CD14-positive monocyte (primary cell): Measurements from ENCODE around the gene TMEM141. TPM values are rescaled to one million over a fixed set of nuclear protein-coding genes. Genes with fewer than 3 reads are reported as not detected.

Experiments used
- DNase-seq, 3 donors: peaks; one replicate each; pipeline ENCODE4 v3.0.0-alpha.2; 2011 to 2022
- H2AFZ ChIP-seq: 2 replicates; pipeline ENCODE4 v1.6.0; 2012; ENCODE audit warnings: mild to moderate bottlenecking, low read depth, low read length, inconsistent platforms; ENCODE audit not compliant: insufficient read depth, poor library complexity, severe bottlenecking
- H3K27ac ChIP-seq, 2 donors: 1 replicate in 1 of 2; 2 replicates in 1 of 2; pipeline ENCODE4 v1.5.1; 2012 to 2013; ENCODE audit warnings: low read length in 2 of 2, control low read depth in 1 of 2, inconsistent platforms in 1 of 2, low read depth in 1 of 2, mild to moderate bottlenecking in 1 of 2
- H3K27me3 ChIP-seq, 2 donors: one replicate each; pipeline versions ENCODE4 v1.6.0 to v1.6.1; 2011 to 2013; ENCODE audit warnings: low read length in 2 of 2; ENCODE audit not compliant: control insufficient read depth in 2 of 2, insufficient read depth in 2 of 2
- H3K36me3 ChIP-seq, 2 donors: replicated peaks in 1 of 2; 1 replicate in 1 of 2; 2 replicates in 1 of 2; pipeline versions ENCODE4 v1.5.1 to v1.6.1; 2012 to 2013; ENCODE audit warnings: low read length in 2 of 2, control low read depth in 1 of 2, inconsistent platforms in 1 of 2, mild to moderate bottlenecking in 1 of 2; ENCODE audit not compliant: insufficient read depth in 2 of 2, control insufficient read depth in 1 of 2
- H3K4me1 ChIP-seq, 2 donors: 1 replicate in 1 of 2; 2 replicates in 1 of 2; pipeline versions ENCODE4 v1.5.1 to v1.6.1; 2012 to 2013; ENCODE audit warnings: low read length in 2 of 2, control low read depth in 1 of 2, inconsistent platforms in 1 of 2, mild to moderate bottlenecking in 1 of 2, moderate library complexity in 1 of 2; ENCODE audit not compliant: insufficient read depth in 2 of 2, control insufficient read depth in 1 of 2
- H3K4me2 ChIP-seq: replicated peaks from 2 replicates; pipeline ENCODE3; 2012; ENCODE audit warnings: low read length, moderate library complexity, mild to moderate bottlenecking; ENCODE audit not compliant: poor library complexity, severe bottlenecking; ENCODE audit errors: extremely low read depth
- H3K4me3 ChIP-seq, 3 experiments: fragments of 200-600 bp in 1 of 3; sonication (generic) in 1 of 3; replicated peaks in 1 of 3; 1 replicate in 2 of 3; 2 replicates in 1 of 3; pipeline ENCODE4 v1.5.1; 2011 to 2013; ENCODE audit warnings: low read length in 3 of 3, mild to moderate bottlenecking in 3 of 3, control low read depth in 2 of 3, low read depth in 2 of 3, inconsistent platforms in 1 of 3, moderate library complexity in 1 of 3
- H3K79me2 ChIP-seq: 2 replicates; pipeline ENCODE4 v1.6.0; 2012; ENCODE audit warnings: mild to moderate bottlenecking, control low read depth, inconsistent platforms, low read length, moderate library complexity; ENCODE audit not compliant: insufficient read depth
- H3K9ac ChIP-seq: 2 replicates; pipeline ENCODE4 v1.6.0; 2017; ENCODE audit warnings: low read length, mild to moderate bottlenecking; ENCODE audit not compliant: insufficient read depth, poor library complexity, severe bottlenecking
- H3K9me3 ChIP-seq, 2 donors: replicated peaks in 1 of 2; 1 replicate in 1 of 2; 2 replicates in 1 of 2; pipeline versions ENCODE4 v1.5.1 to v1.6.1; 2012 to 2013; ENCODE audit warnings: low read length in 2 of 2, control low read depth in 1 of 2; ENCODE audit not compliant: control insufficient read depth in 1 of 2, insufficient read depth in 1 of 2
- H4K20me1 ChIP-seq: 2 replicates; pipeline ENCODE4 v1.6.0; 2012; ENCODE audit warnings: mild to moderate bottlenecking, low read length, control low read depth, moderate library complexity; ENCODE audit not compliant: insufficient read depth
- H3K27ac Mint-ChIP-seq, 7 donors: one replicate each; pipeline ENCODE4 v1.8.0; 2020; ENCODE audit warnings: mild to moderate bottlenecking in 7 of 7, mixed read lengths in 7 of 7, moderate library complexity in 6 of 7, inconsistent platforms in 2 of 7
- H3K27me3 Mint-ChIP-seq, 3 donors: one replicate each; pipeline ENCODE4 v1.8.0; 2021 to 2022; ENCODE audit warnings: low read depth in 3 of 3, mild to moderate bottlenecking in 3 of 3, mixed read lengths in 3 of 3, moderate library complexity in 3 of 3, inconsistent platforms in 1 of 3
- H3K36me3 Mint-ChIP-seq, 2 donors: one replicate each; pipeline ENCODE4 v1.8.0; 2020; ENCODE audit warnings: mixed read lengths in 2 of 2, inconsistent platforms in 1 of 2, mild to moderate bottlenecking in 1 of 2
- H3K4me1 Mint-ChIP-seq: one replicate; pipeline ENCODE4 v1.8.0; 2020; ENCODE audit warnings: mild to moderate bottlenecking, mixed read lengths
- H3K4me3 Mint-ChIP-seq, 2 donors: one replicate each; pipeline ENCODE4 v1.8.0; 2020; ENCODE audit warnings: mild to moderate bottlenecking in 2 of 2, mixed read lengths in 2 of 2, moderate library complexity in 1 of 2
- H3K9me3 Mint-ChIP-seq, 7 donors: one replicate each; pipeline ENCODE4 v1.8.0; 2020 to 2022; ENCODE audit warnings: mixed read lengths in 7 of 7, mild to moderate bottlenecking in 6 of 7, moderate library complexity in 6 of 7, inconsistent platforms in 2 of 7
- WGBS: methylation state at CpG from one replicate; pipeline ENCODE4 v1.1.5; 2013; ENCODE audit warnings: missing lambda C conversion rate; ENCODE audit not compliant: insufficient coverage; 5-methylcytosine and 5-hydroxymethylcytosine counted together
- intact Hi-C, 2 donors: fragments of 100-400 bp; cut with micrococcal nuclease; formaldehyde crosslinking; loops; one replicate each; pipeline versions ENCODE4 v1.15.0 to v1.15.1; 2023
- polyA plus RNA-seq, 3 donors: library from polyadenylated mRNA; depleted of rRNA in 1 of 3; unstranded in 2 of 3; stranded (reverse) in 1 of 3; fragments of 300-500 nt in 2 of 3; fragments of >200 nt in 1 of 3; fragmentation: Illumina TruSeq in 2 of 3; gene quantifications; 1 replicate in 2 of 3; 2 replicates in 1 of 3; pipeline ENCODE4 v1.2.3, GENCODE V29; 2012 to 2021
- TF ChIP-seq, protein P1 (sequence below): fragments of 200-600 bp; IDR thresholded peaks from one replicate; pipeline ENCODE4 v1.8.0; 2022; ENCODE audit warnings: antibody characterized with exemption, mild to moderate bottlenecking

TMEM141 gene
- polyA plus RNA-seq, 3 donors: 33.1 to 47.2 (median 39.2) TPM

DNA sequence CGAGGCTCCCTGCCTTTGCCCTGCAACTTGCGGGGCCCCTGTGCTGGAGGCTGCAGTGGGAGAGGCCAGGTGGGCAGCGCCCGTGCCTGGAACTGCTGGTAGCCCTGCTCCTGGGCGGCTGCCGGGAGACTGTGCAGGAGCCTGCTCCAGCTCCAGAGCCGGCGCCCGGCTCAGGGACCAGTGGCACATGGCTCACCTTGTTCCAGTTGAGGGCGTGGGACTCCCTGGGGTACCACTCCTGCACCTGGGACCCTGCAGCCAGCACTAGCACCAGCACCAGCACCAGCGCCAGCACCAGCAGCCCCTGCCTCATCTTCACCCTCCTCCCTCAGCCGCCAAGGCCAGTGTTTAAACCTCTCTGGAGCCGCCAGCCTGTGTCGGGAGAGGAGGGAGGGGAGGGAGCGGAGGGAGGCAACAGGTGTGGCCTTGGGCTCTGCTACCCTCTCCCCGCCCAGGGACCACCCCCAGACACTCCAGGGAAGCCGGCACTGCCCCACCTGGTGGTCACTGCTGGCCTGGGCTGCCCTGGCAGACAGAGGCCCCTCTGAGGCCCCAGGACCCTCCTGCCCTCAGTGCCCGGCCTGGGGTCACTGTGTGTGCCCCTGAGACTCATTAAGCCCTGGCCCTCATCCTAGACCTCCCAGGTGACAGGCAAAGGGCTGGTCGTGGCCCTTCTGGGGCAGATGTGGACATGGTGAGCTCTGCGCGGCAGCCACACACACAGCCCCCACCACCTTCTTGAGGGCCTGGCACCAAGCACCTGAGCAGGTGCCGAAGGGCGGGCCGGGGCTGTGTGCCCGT lies 48.4 kb upstream of the TMEM141 start, which contains the start of gene LCN10:
Gene LCN10 (minus strand): TSS at position 350 of the 801 bp plus-strand sequence. CDS start 37 bp downstream, at position 313.
- intact Hi-C loops: no loop called here
- no peak within 1 kb of the TSS for H3K4me3 ChIP-seq
- no peaks in the 10 kb centered on the region for H3K4me1 ChIP-seq
- 73% methylated on average over 12 of the region's 25 CpGs for WGBS
- H3K27me3 Mint-ChIP-seq: peaks cover 16 to 51% (median 38%) of the 10 kb centered on the region in 3 donors
- no peak within 1 kb of the TSS for H3K9ac ChIP-seq
- H3K79me2 ChIP-seq: no peaks in the 10 kb centered on the region
- TF ChIP-seq, protein P1, sequence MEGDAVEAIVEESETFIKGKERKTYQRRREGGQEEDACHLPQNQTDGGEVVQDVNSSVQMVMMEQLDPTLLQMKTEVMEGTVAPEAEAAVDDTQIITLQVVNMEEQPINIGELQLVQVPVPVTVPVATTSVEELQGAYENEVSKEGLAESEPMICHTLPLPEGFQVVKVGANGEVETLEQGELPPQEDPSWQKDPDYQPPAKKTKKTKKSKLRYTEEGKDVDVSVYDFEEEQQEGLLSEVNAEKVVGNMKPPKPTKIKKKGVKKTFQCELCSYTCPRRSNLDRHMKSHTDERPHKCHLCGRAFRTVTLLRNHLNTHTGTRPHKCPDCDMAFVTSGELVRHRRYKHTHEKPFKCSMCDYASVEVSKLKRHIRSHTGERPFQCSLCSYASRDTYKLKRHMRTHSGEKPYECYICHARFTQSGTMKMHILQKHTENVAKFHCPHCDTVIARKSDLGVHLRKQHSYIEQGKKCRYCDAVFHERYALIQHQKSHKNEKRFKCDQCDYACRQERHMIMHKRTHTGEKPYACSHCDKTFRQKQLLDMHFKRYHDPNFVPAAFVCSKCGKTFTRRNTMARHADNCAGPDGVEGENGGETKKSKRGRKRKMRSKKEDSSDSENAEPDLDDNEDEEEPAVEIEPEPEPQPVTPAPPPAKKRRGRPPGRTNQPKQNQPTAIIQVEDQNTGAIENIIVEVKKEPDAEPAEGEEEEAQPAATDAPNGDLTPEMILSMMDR: peak; percentile 26
- no peak within 1 kb of the TSS for H3K27ac ChIP-seq
- H3K27ac Mint-ChIP-seq: no peak within 1 kb of the TSS
- peaks cover 0 to 1% (median 0%) of the 10 kb centered on the region in 7 donors for H3K9me3 Mint-ChIP-seq
- DNase-seq: no peak
- no peaks in the 10 kb centered on the region for H4K20me1 ChIP-seq
- H2AFZ ChIP-seq: no peak within 1 kb of the TSS
- H3K36me3 ChIP-seq: no peaks in the 10 kb centered on the region
- no peaks in the 10 kb centered on the region for H3K4me1 Mint-ChIP-seq
- no peaks in the 10 kb centered on the region for H3K36me3 Mint-ChIP-seq
- H3K4me2 ChIP-seq: no peak within 1 kb of the TSS
- peaks cover 5 to 24% of the 10 kb centered on the region in 2 donors for H3K27me3 ChIP-seq
- peak within 1 kb of the TSS in 1 of 2 donors; percentile 30 for H3K4me3 Mint-ChIP-seq
- no peaks in the 10 kb centered on the region for H3K9me3 ChIP-seq

DNA sequence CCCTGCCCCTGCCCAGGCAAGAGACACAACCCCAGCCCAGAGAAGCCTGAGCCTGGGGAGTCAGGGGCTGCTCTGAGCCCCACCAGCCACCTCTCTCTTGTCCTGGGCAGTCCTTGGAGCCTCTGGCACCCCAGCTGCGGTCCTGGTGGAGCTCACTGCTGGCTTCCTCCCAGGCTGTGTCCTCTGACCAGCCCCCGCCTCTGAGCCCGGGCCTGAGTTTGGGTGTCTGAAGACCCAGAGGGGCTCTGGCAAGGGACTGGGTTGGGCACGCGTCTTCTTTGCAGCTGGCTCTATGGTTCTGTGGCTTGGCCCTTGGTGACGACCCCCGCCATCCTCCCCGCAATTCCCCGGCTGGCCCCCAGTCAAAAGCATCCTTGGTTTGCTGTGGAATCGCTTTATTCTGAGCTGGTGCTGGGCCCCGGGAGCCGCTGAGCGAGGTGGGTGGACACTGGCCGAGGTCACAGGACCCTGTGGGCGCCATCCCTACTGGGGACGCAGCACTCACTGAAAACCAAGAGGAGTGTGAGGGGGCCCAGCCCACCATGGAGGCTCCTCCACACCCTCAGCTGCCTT lies 47.4 kb upstream of the TMEM141 start:
- H3K4me3 Mint-ChIP-seq: no peak overlapping the region
- H3K9ac ChIP-seq: no peak overlapping the region
- H2AFZ ChIP-seq: no peak overlapping the region
- TF ChIP-seq, protein P1: no peak
- H3K4me2 ChIP-seq: no peak overlapping the region
- WGBS: 91% methylated on average over 16 of the region's 16 CpGs
- no peak overlapping the region for H3K27ac ChIP-seq
- no peaks in the 10 kb centered on the region for H3K79me2 ChIP-seq
- H3K27me3 Mint-ChIP-seq: peaks cover 16 to 52% (median 38%) of the 10 kb centered on the region in 3 donors
- DNase-seq: no peak
- no peaks in the 10 kb centered on the region for H3K9me3 ChIP-seq
- peaks cover 5 to 24% of the 10 kb centered on the region in 2 donors for H3K27me3 ChIP-seq
- H3K36me3 Mint-ChIP-seq: no peaks in the 10 kb centered on the region
- H3K4me1 Mint-ChIP-seq: no peaks in the 10 kb centered on the region
- H3K4me3 ChIP-seq: no peak overlapping the region
- H3K27ac Mint-ChIP-seq: no peak overlapping the region
- H3K36me3 ChIP-seq: no peaks in the 10 kb centered on the region
- H3K4me1 ChIP-seq: no peaks in the 10 kb centered on the region
- H3K9me3 Mint-ChIP-seq: no peaks in the 10 kb centered on the region
- H4K20me1 ChIP-seq: no peaks in the 10 kb centered on the region
- intact Hi-C loops: no loop called here
